PC-9 (cell line): ENCODE measurements around the gene CMIP. TPM values are rescaled to one million over a fixed set of nuclear protein-coding genes. Genes with fewer than 3 reads are reported as not detected.

Experiments
- BruUV-seq: library from RNA; stranded (reverse); fragments of 400-500 nt; replicated peaks from 2 replicates; lab custom pipeline; 2021; lab: Mats Ljungman, UMichigan
- CTCF ChIA-PET: fragments of 300-600 bp; sonication (Branson Sonifier 250); formaldehyde crosslinking; loops from one replicate; lab custom pipeline; 2022; ENCODE audit warnings: antibody characterized with exemption; lab: Charles Lee
- POLR2A ChIA-PET: fragments of 300-600 bp; sonication (Branson Sonifier 250); formaldehyde crosslinking; loops from one replicate; lab custom pipeline; 2022; ENCODE audit warnings: antibody characterized with exemption; ENCODE audit not compliant: unreplicated experiment; lab: Charles Lee
- DNase-seq, 2 experiments: peaks; one replicate each; pipeline versions ENCODE4 v3.0.0 to v3.0.0-alpha.2; 2015 to 2022; ENCODE audit warnings: mixed read lengths in 1 of 2
- H2AFZ ChIP-seq: fragments of 200-600 bp; sonication (generic); 2 replicates; pipeline ENCODE4 v1.8.1; 2017; ENCODE audit warnings: antibody characterized with exemption
- H3F3A ChIP-seq: fragments of 200-600 bp; sonication (generic); 2 replicates; pipeline ENCODE4 v1.8.1; 2017; ENCODE audit warnings: antibody characterized with exemption, mild to moderate bottlenecking, low read depth; ENCODE audit not compliant: insufficient read depth
- H3K27ac ChIP-seq: fragments of 200-600 bp; sonication (generic); 2 replicates; pipeline ENCODE4 v1.6.1; 2016; ENCODE audit warnings: mixed run types
- H3K27me3 ChIP-seq: fragments of 200-600 bp; sonication (generic); 2 replicates; pipeline ENCODE4 v1.6.1; 2016; ENCODE audit warnings: low read depth, mixed run types; ENCODE audit not compliant: insufficient read depth
- H3K36me3 ChIP-seq: fragments of 200-600 bp; sonication (generic); 2 replicates; pipeline ENCODE4 v1.6.1; 2016; ENCODE audit warnings: low read depth, mixed run types
- H3K4me1 ChIP-seq: fragments of 200-600 bp; sonication (generic); replicated peaks from 2 replicates; pipeline ENCODE4 v1.6.1; 2016; ENCODE audit warnings: mixed run types; ENCODE audit not compliant: insufficient read depth
- H3K4me2 ChIP-seq: fragments of 200-600 bp; sonication (generic); 2 replicates; pipeline ENCODE4 v1.6.1; 2017; ENCODE audit warnings: mixed run types
- H3K4me3 ChIP-seq: fragments of 200-600 bp; sonication (generic); 2 replicates; pipeline ENCODE4 v1.6.1; 2016; ENCODE audit warnings: mixed run types
- H3K79me2 ChIP-seq: fragments of 200-600 bp; sonication (generic); 2 replicates; pipeline ENCODE4 v1.6.1; 2017; ENCODE audit warnings: low read depth, mixed run types
- H3K9me2 ChIP-seq: fragments of 200-600 bp; sonication (generic); 2 replicates; pipeline ENCODE4 v1.8.1; 2017; ENCODE audit warnings: mild to moderate bottlenecking; ENCODE audit not compliant: insufficient read depth
- H3K9me3 ChIP-seq: fragments of 200-600 bp; sonication (generic); 2 replicates; pipeline ENCODE4 v1.8.1; 2016; ENCODE audit warnings: low read depth; ENCODE audit not compliant: insufficient read depth
- H4K20me1 ChIP-seq: fragments of 200-600 bp; sonication (generic); 2 replicates; pipeline ENCODE4 v1.8.1; 2017; ENCODE audit not compliant: insufficient read depth
- CTCF ChIP-seq: fragments of 200-600 bp; sonication (generic); conservative IDR thresholded peaks from 2 replicates; pipeline ENCODE4 v1.6.1; 2017; ENCODE audit warnings: mixed run types, antibody characterized with exemption, mild to moderate bottlenecking, moderate library complexity
- EZH2 ChIP-seq: fragments of 200-600 bp; sonication (generic); IDR thresholded peaks from 2 replicates; pipeline ENCODE4 v1.8.0; 2017; ENCODE audit warnings: antibody characterized with exemption, low read depth
- intact Hi-C: fragments of 100-400 bp; cut with micrococcal nuclease; formaldehyde crosslinking; loops from one replicate; pipeline ENCODE4 v1.10.0; 2022; ENCODE audit not compliant: unreplicated experiment
- total RNA-seq: library from RNA; stranded (reverse); gene quantifications from 2 replicates; pipeline ENCODE4 v1.2.3, GENCODE V29; 2021

The CMIP gene
- total RNA-seq, 1 experiment from 2014 or later = 96.6 TPM

- no peaks in the 10 kb centered on the region; the same call in 1 of the 2 replicates for H3F3A ChIP-seq
- H3K9me3 ChIP-seq = no peaks in the 10 kb centered on the region
- no peak for DNase-seq
- H2AFZ ChIP-seq = no peak overlapping the region
- no peaks in the 10 kb centered on the region for H3K27me3 ChIP-seq
- no peaks in the 10 kb centered on the region for H3K4me1 ChIP-seq
- TF ChIP-seq EZH2 = no peak
- TF ChIP-seq CTCF = no peak
- intact Hi-C loops = no loop called here
- peaks cover 41% of the 10 kb centered on the region for H4K20me1 ChIP-seq
- no peaks in the 10 kb centered on the region for H3K9me2 ChIP-seq
- no peak overlapping the region for H3K4me2 ChIP-seq
- H3K4me3 ChIP-seq = no peak overlapping the region
- H3K27ac ChIP-seq = no peak overlapping the region
- ChIA-PET CTCF (no interaction called here), POLR2A (interaction anchor here (0.6 to 0.7 kb wide), 2 partner anchors 12 to 546 kb away, joined by 3 to 4 read pairs; no protein-coding TSS in a partner anchor)
- no TSS peak for BruUV-seq
- H3K79me2 ChIP-seq = peaks cover 87% of the 10 kb centered on the region
- no peaks in the 10 kb centered on the region for H3K36me3 ChIP-seq
These were observed 107.3 kb downstream of the CMIP start for GRCh38 chr16:81551821-81552304.

GRCh38 chr16:81552743-81553079 lies 108.1 kb downstream of the CMIP start:
- Histone ChIP-seq H3K9me3 (no peaks in the 10 kb centered on the region), H2AFZ (no peak overlapping the region), H3K4me1 (peaks cover under 1% of the 10 kb centered on the region), H3K36me3 (no peaks in the 10 kb centered on the region), H3F3A (peaks cover 3% of the 10 kb centered on the region; the same call in 1 of the 2 replicates), H3K27ac (no peak overlapping the region), H4K20me1 (peaks cover 43% of the 10 kb centered on the region), H3K4me3 (no peak overlapping the region), H3K79me2 (peaks cover 86% of the 10 kb centered on the region), H3K9me2 (no peaks in the 10 kb centered on the region), H3K27me3 (no peaks in the 10 kb centered on the region), H3K4me2 (no peak overlapping the region)
- ChIA-PET POLR2A (no interaction called here), CTCF (no interaction called here)
- no peak for DNase-seq
- TF ChIP-seq CTCF (no peak), EZH2 (no peak)
- BruUV-seq = no TSS peak
- intact Hi-C loops = no loop called here

- Histone ChIP-seq H3K4me2 (no peak overlapping the region), H3K27me3 (no peaks in the 10 kb centered on the region), H4K20me1 (peaks cover 48% of the 10 kb centered on the region), H3K4me1 (peaks cover 6% of the 10 kb centered on the region), H2AFZ (no peak overlapping the region), H3K79me2 (peaks cover 86% of the 10 kb centered on the region), H3K4me3 (no peak overlapping the region), H3K9me3 (no peaks in the 10 kb centered on the region), H3K36me3 (no peaks in the 10 kb centered on the region), H3F3A (peaks cover 8% of the 10 kb centered on the region; the same call in 1 of the 2 replicates), H3K9me2 (no peaks in the 10 kb centered on the region), H3K27ac (no peak overlapping the region)
- BruUV-seq = no TSS peak
- TF ChIP-seq EZH2 (no peak), CTCF (no peak)
- ChIA-PET CTCF (interaction anchor here (0.5 kb wide), 1 partner anchor 133 kb away, joined by 3 read pairs; no protein-coding TSS in a partner anchor), POLR2A (no interaction called here)
- intact Hi-C loops = no loop called here
- no peak for DNase-seq
These were observed 108.6 kb downstream of the CMIP start for GRCh38 chr16:81553080-81553813.
